ENCODE data around the gene TXN2.
"Not testable (repeated sequence)": the region's sequence is repeated elsewhere in the genome, so short reads cannot be mapped to it uniquely, and the experiment has no call there.

TXN2 gene

GRCh38 chr22:36435516-36436415 lies 45.7 kb downstream of the TXN2 start:
- DNase-seq (ENCODE audit: low read depth), result no peak
- H3K4me3 ChIP-seq (ENCODE audit: low read depth, low read length), result no peak overlapping the region
- TF ChIP-seq CTCF (IDR thresholded peaks at IDR 0.05; ENCODE audit: control insufficient read depth, extremely low read depth, insufficient read depth), result no peak

- no peak overlapping the region for H3K4me3 ChIP-seq (ENCODE audit: low read depth, low read length)
- TF ChIP-seq CTCF (IDR thresholded peaks at IDR 0.05; ENCODE audit: control insufficient read depth, extremely low read depth, insufficient read depth), result no peak
- no peak for DNase-seq (ENCODE audit: low read depth)
These were observed 47.9 kb downstream of the TXN2 start for GRCh38 chr22:36433318-36434231.

- no peak overlapping the region for H3K4me3 ChIP-seq (ENCODE audit: low read depth, low read length)
- DNase-seq (ENCODE audit: low read depth), result no peak
- TF ChIP-seq CTCF (IDR thresholded peaks at IDR 0.05; ENCODE audit: control insufficient read depth, extremely low read depth, insufficient read depth), result no peak
These were observed 48.7 kb downstream of the TXN2 start for GRCh38 chr22:36432592-36433317.

GRCh38 chr22:36431977-36432376 lies 49.5 kb downstream of the TXN2 start:
- TF ChIP-seq CTCF (IDR thresholded peaks at IDR 0.05; ENCODE audit: control insufficient read depth, extremely low read depth, insufficient read depth), result no peak
- no peak overlapping the region for H3K4me3 ChIP-seq (ENCODE audit: low read depth, low read length)
- DNase-seq (ENCODE audit: low read depth), result no peak

GRCh38 chr22:36430863-36431262 lies 50.6 kb downstream of the TXN2 start:
- no peak overlapping the region for H3K4me3 ChIP-seq (ENCODE audit: low read depth, low read length)
- TF ChIP-seq CTCF (IDR thresholded peaks at IDR 0.05; ENCODE audit: control insufficient read depth, extremely low read depth, insufficient read depth), result no peak
- no peak for DNase-seq (ENCODE audit: low read depth)

- DNase-seq (ENCODE audit: low read depth); H3K4me3 ChIP-seq (ENCODE audit: low read depth, low read length): not testable (repeated sequence)
These were observed 53.5 kb downstream of the TXN2 start for GRCh38 chr22:36427952-36428351.

All from LNCaP clone FGC (cell line).